Jurkat, Clone E6-1 (cell line): Measurements from ENCODE around the gene CFAP90.

Experiments
- DNase-seq: peaks from one replicate; pipeline ENCODE4 v3.0.0-alpha.2; 2011; ENCODE audit warnings: low read depth, low spot score
- H3K4me3 ChIP-seq: 2 replicates; pipeline ENCODE4 v1.5.1; 2011; ENCODE audit warnings: mild to moderate bottlenecking, low read length, control low read depth, moderate library complexity

CFAP90 gene

GRCh38 chr5:7837403-7837802 lies 13.5 kb downstream of the CFAP90 start:
- DNase-seq, result no peak
- H3K4me3 ChIP-seq, result no peak overlapping the region

GRCh38 chr5:7834982-7835381 lies 16.0 kb downstream of the CFAP90 start:
- H3K4me3 ChIP-seq, result no peak overlapping the region

GRCh38 chr5:7828269-7828668 lies 22.7 kb downstream of the CFAP90 start:
- H3K4me3 ChIP-seq, result no peak overlapping the region
- DNase-seq, result no peak

More at GRCh38 chr5:7834982-7835381, 16.0 kb downstream of the CFAP90 start:
- DNase-seq, result no peak

- no peak overlapping the region for H3K4me3 ChIP-seq
- no peak for DNase-seq
These were observed 23.3 kb downstream of the CFAP90 start for GRCh38 chr5:7827610-7828009.

- no peak overlapping the region for H3K4me3 ChIP-seq
- DNase-seq, result no peak
These were observed 25.3 kb downstream of the CFAP90 start for GRCh38 chr5:7825630-7826029.

- no peak for DNase-seq
These were observed 25.9 kb downstream of the CFAP90 start for GRCh38 chr5:7824995-7825394.

GRCh38 chr5:7823594-7823993 lies 27.3 kb downstream of the CFAP90 start:
- no peak for DNase-seq
- no peak overlapping the region for H3K4me3 ChIP-seq

More at GRCh38 chr5:7824995-7825394, 25.9 kb downstream of the CFAP90 start:
- H3K4me3 ChIP-seq, result no peak overlapping the region

GRCh38 chr5:7822449-7822848 lies 28.5 kb downstream of the CFAP90 start:
- no peak for DNase-seq

GRCh38 chr5:7816535-7816901 lies 34.4 kb downstream of the CFAP90 start:
- no peak overlapping the region for H3K4me3 ChIP-seq
- DNase-seq, result no peak

More at GRCh38 chr5:7822449-7822848, 28.5 kb downstream of the CFAP90 start:
- H3K4me3 ChIP-seq, result no peak overlapping the region

- H3K4me3 ChIP-seq, result no peak overlapping the region
- DNase-seq, result peak; percentile 15
These were observed 34.9 kb downstream of the CFAP90 start for GRCh38 chr5:7815892-7816534.

- no peak for DNase-seq
- no peak overlapping the region for H3K4me3 ChIP-seq
These were observed 36.1 kb downstream of the CFAP90 start for GRCh38 chr5:7814816-7815215.

- no peak for DNase-seq
- no peak overlapping the region for H3K4me3 ChIP-seq
These were observed 37.4 kb downstream of the CFAP90 start for GRCh38 chr5:7813576-7813975.

GRCh38 chr5:7813007-7813406 lies 37.9 kb downstream of the CFAP90 start:
- no peak overlapping the region for H3K4me3 ChIP-seq

GRCh38 chr5:7811715-7812114 lies 39.2 kb downstream of the CFAP90 start:
- H3K4me3 ChIP-seq, result no peak overlapping the region
- no peak for DNase-seq

More at GRCh38 chr5:7813007-7813406, 37.9 kb downstream of the CFAP90 start:
- no peak for DNase-seq

GRCh38 chr5:7808998-7809397 lies 41.9 kb downstream of the CFAP90 start:
- no peak overlapping the region for H3K4me3 ChIP-seq

GRCh38 chr5:7805379-7805778 lies 45.6 kb downstream of the CFAP90 start:
- no peak for DNase-seq
- H3K4me3 ChIP-seq, result no peak overlapping the region

More at GRCh38 chr5:7808998-7809397, 41.9 kb downstream of the CFAP90 start:
- no peak for DNase-seq

- H3K4me3 ChIP-seq, result no peak overlapping the region
- DNase-seq, result no peak
These were observed 47.0 kb downstream of the CFAP90 start for GRCh38 chr5:7803937-7804336.

GRCh38 chr5:7802855-7803254 lies 48.1 kb downstream of the CFAP90 start:
- no peak for DNase-seq

GRCh38 chr5:7801891-7802614 lies 48.9 kb downstream of the CFAP90 start:
- no peak for DNase-seq
- no peak overlapping the region for H3K4me3 ChIP-seq

More at GRCh38 chr5:7802855-7803254, 48.1 kb downstream of the CFAP90 start:
- no peak overlapping the region for H3K4me3 ChIP-seq

GRCh38 chr5:7795306-7795705 lies 55.6 kb downstream of the CFAP90 start:
- H3K4me3 ChIP-seq, result no peak overlapping the region
- no peak for DNase-seq

GRCh38 chr5:7794823-7795222 lies 56.1 kb downstream of the CFAP90 start:
- DNase-seq, result no peak
- no peak overlapping the region for H3K4me3 ChIP-seq
